HepG2 (cell line): ENCODE results near the gene GADD45B. TPM values are rescaled to one million over a fixed set of nuclear protein-coding genes. Genes with fewer than 3 reads are reported as not detected.

Source experiments
- ATAC-seq: fragments of 200-7000 bp; cut with Tn5 transposase; 3 replicates; pipeline ENCODE4 v1.9.1; 2020; ENCODE audit warnings: mild to moderate bottlenecking, moderate library complexity
- BruUV-seq: library from RNA; stranded (reverse); fragments of 400-500 nt; replicated peaks from 2 replicates; lab custom pipeline; 2021; lab: Mats Ljungman, UMichigan
- CTCF ChIA-PET: fragments of 300-600 bp; formaldehyde crosslinking; extraction: SDS; loops from one replicate; lab custom pipeline; 2021; ENCODE audit warnings: low total read pairs, inconsistent platforms, low intra/inter-chr PET ratio; lab: Yijun Ruan, JAX
- POLR2A ChIA-PET: fragments of 350-600 bp; sonication (Branson Sonifier 250); formaldehyde crosslinking; loops from one replicate; lab custom pipeline; 2020; ENCODE audit warnings: antibody characterized with exemption, inconsistent platforms; lab: Yijun Ruan, JAX
- DNase-seq: peaks from one replicate; pipeline ENCODE4 v3.0.0-alpha.2; 2015; ENCODE audit warnings: low spot score
- FAIRE-seq: peaks from 3 replicates; lab custom pipeline; 2011; peaks lifted over from hg19 to GRCh38; lab: Jason Lieb, UNC
- H2AFZ ChIP-seq: one replicate; pipeline ENCODE4 v1.6.1; 2011; ENCODE audit warnings: low read length, inconsistent platforms
- H3K27ac ChIP-seq: fragments of 300-600 bp; 3 replicates; pipeline ENCODE4 v1.8.0; 2011; ENCODE audit warnings: mixed run types, mild to moderate bottlenecking, mixed read lengths, low read length, inconsistent platforms; ENCODE audit not compliant: insufficient read depth; ENCODE audit errors: extremely low read length
- H3K27me3 ChIP-seq, 2 experiments: fragments of 200-600 bp in 1 of 2; 2 replicates in 1 of 2; 3 replicates in 1 of 2; pipeline versions ENCODE4 v1.6.0 to v1.8.0; 2011; ENCODE audit warnings: low read length in 2 of 2, mild to moderate bottlenecking in 2 of 2, moderate library complexity in 2 of 2, inconsistent platforms in 1 of 2; ENCODE audit not compliant: insufficient read depth in 2 of 2, control insufficient read depth in 1 of 2
- H3K36me3 ChIP-seq, 2 experiments: fragments of 200-600 bp in 1 of 2; replicated peaks in 1 of 2; 2 replicates in 1 of 2; 3 replicates in 1 of 2; pipeline versions ENCODE4 v1.5.1 to v1.8.0; 2011; ENCODE audit warnings: low read length in 2 of 2, inconsistent platforms in 1 of 2; ENCODE audit not compliant: insufficient read depth in 2 of 2, control insufficient read depth in 1 of 2
- H3K4me1 ChIP-seq: 2 replicates; pipeline ENCODE4 v1.5.1; 2012; ENCODE audit warnings: low read length, inconsistent platforms; ENCODE audit not compliant: insufficient read depth
- H3K4me2 ChIP-seq: 2 replicates; pipeline ENCODE4 v1.6.0; 2011; ENCODE audit warnings: low read depth, low read length, inconsistent platforms
- H3K4me3 ChIP-seq, 3 experiments: fragments of 200-600 bp in 1 of 3; sonication (generic), shearing (Covaris generic) in 1 of 3; replicated peaks in 1 of 3; 2 replicates each; pipeline ENCODE4 v1.5.1; 2011 to 2016; ENCODE audit warnings: low read length in 3 of 3, inconsistent platforms in 2 of 3, low read depth in 2 of 3, mild to moderate bottlenecking in 2 of 3, control low read depth in 1 of 3, mixed read lengths in 1 of 3; ENCODE audit not compliant: insufficient read depth in 1 of 3
- H3K79me2 ChIP-seq: one replicate; pipeline ENCODE4 v1.6.1; 2011; ENCODE audit warnings: low read length, inconsistent platforms; ENCODE audit not compliant: insufficient read depth
- H3K9ac ChIP-seq: 2 replicates; pipeline ENCODE4 v1.6.0; 2011; ENCODE audit warnings: mild to moderate bottlenecking, low read depth, low read length, inconsistent platforms; ENCODE audit not compliant: insufficient read depth
- H3K9me3 ChIP-seq: 2 replicates; pipeline ENCODE4 v1.5.1; 2012; ENCODE audit warnings: mild to moderate bottlenecking, low read length
- H4K20me1 ChIP-seq: 2 replicates; pipeline ENCODE4 v1.6.0; 2011; ENCODE audit warnings: inconsistent platforms, mild to moderate bottlenecking, low read length, moderate library complexity; ENCODE audit not compliant: insufficient read depth
- AGO2 ChIP-seq: fragments of 200-400 bp; formaldehyde crosslinking; optimal IDR thresholded peaks from 2 replicates; pipeline ENCODE3; 2017; ENCODE audit warnings: mild to moderate bottlenecking, low read depth, low read length, moderate library complexity
- ATF5 ChIP-seq: sonication (generic); formaldehyde crosslinking; IDR thresholded peaks from 2 replicates; pipeline ENCODE4 v1.4.0; 2020; ENCODE audit warnings: mild to moderate bottlenecking, low read depth, missing genetic modification reagents
- BCLAF1 ChIP-seq: fragments of 450-650 bp; IDR thresholded peaks from 2 replicates; pipeline ENCODE4 v1.6.1; 2017; ENCODE audit warnings: mild to moderate bottlenecking
- SRF ChIP-seq: IDR thresholded peaks from 2 replicates; pipeline ENCODE4 v1.6.1; 2011; ENCODE audit warnings: mild to moderate bottlenecking, low read depth, low read length, moderate library complexity
- TERF1 ChIP-seq: sonication (generic); formaldehyde crosslinking; IDR thresholded peaks from 2 replicates; pipeline ENCODE4 v1.8.0; 2022; ENCODE audit warnings: mild to moderate bottlenecking, missing genetic modification reagents, moderate library complexity
- ZBTB20 ChIP-seq: sonication (generic); formaldehyde crosslinking; IDR thresholded peaks from 2 replicates; pipeline ENCODE4 v1.8.1; 2023; ENCODE audit warnings: missing genetic modification reagents, low read depth, mild to moderate bottlenecking, borderline replicate concordance
- ZIK1 ChIP-seq: sonication (generic); formaldehyde crosslinking; IDR thresholded peaks from 2 replicates; pipeline ENCODE4 v1.5.0; 2020; ENCODE audit warnings: mild to moderate bottlenecking, low read depth, missing genetic modification reagents, borderline replicate concordance
- ZNF180 ChIP-seq: sonication (generic); formaldehyde crosslinking; IDR thresholded peaks from 2 replicates; pipeline ENCODE4 v1.4.0; 2020; ENCODE audit warnings: low read depth, missing genetic modification reagents, borderline replicate concordance
- ZNF230 ChIP-seq: sonication (generic); formaldehyde crosslinking; IDR thresholded peaks from 2 replicates; pipeline ENCODE4 v1.4.0; 2020; ENCODE audit warnings: mild to moderate bottlenecking, missing genetic modification reagents
- ZNF317 ChIP-seq: sonication (generic); formaldehyde crosslinking; IDR thresholded peaks from 2 replicates; pipeline ENCODE4 v1.5.0; 2020; ENCODE audit warnings: mild to moderate bottlenecking, missing genetic modification reagents
- ZNF441 ChIP-seq: sonication (generic); formaldehyde crosslinking; IDR thresholded peaks from 2 replicates; pipeline ENCODE4 v1.7.0; 2021; ENCODE audit warnings: missing genetic modification reagents, borderline replicate concordance
- WGBS: methylation state at CpG from one replicate; pipeline ENCODE4 v1.1.6; 2017; ENCODE audit warnings: low lambda C conversion rate; 5-methylcytosine and 5-hydroxymethylcytosine counted together
- in situ Hi-C: cut with HindIII; loops from 2 replicates; pipeline ENCODE4 v1.10.0; 2017; ENCODE audit warnings: low pct_unique_long_range_greater_than_20kb; ENCODE audit not compliant: extremely low pct_ligation_motif_present
- intact Hi-C: fragments of 100-400 bp; cut with micrococcal nuclease; formaldehyde crosslinking; loops from one replicate; pipeline ENCODE4 v1.10.0; 2022; ENCODE audit not compliant: unreplicated experiment
- polyA plus RNA-seq, 8 experiments: library from polyadenylated mRNA; depleted of rRNA in 3 of 8; stranded (reverse) in 7 of 8; unstranded in 1 of 8; fragments of >200 nt; fragmentation: Illumina TruSeq in 4 of 8; extraction: Trizol in 4 of 8; gene quantifications; 2 replicates each; pipeline versions ENCODE4 v1.2.1 to v1.2.3, GENCODE V29; 2011 to 2016; ENCODE audit warnings: low read depth in 4 of 8, missing spikeins in 1 of 8, mixed read lengths in 1 of 8; ENCODE audit not compliant: insufficient read depth in 1 of 8
- total RNA-seq, 5 experiments: library from RNA; depleted of rRNA; stranded (reverse); fragments of >200 nt; fragmentation: Illumina TruSeq; extraction: Trizol; gene quantifications; 2 replicates each; pipeline ENCODE4 v1.2.3, GENCODE V29; 2016; ENCODE audit warnings: low read depth in 1 of 5

The GADD45B gene
- total and polyA plus RNA-seq, 2 of the 13 experiments (the other 11 are each of a cell fraction or from before 2014, with no cell fraction given): 4.6 to 34.1 TPM

- Histone ChIP-seq H3K27me3 (no peaks in the 10 kb centered on the region), H3K4me1 (no peaks in the 10 kb centered on the region), H3K9me3 (no peaks in the 10 kb centered on the region), H3K79me2 (peaks cover 27% of the 10 kb centered on the region), H3K9ac (no peak overlapping the region), H4K20me1 (0 out of 2 replicates have a peak, but pooled peaks cover 3% of the 10 kb centered on the region), H3K4me3 (no peak overlapping the region), H3K36me3 (peaks cover 23 to 57% of the 10 kb centered on the region in 2 experiments; a peak in 4 of 5 replicates), H3K4me2 (no peak overlapping the region), H2AFZ (no peak overlapping the region), H3K27ac (no peak overlapping the region)
- no peak for FAIRE-seq
- BruUV-seq: no TSS peak
- CTCF ChIA-PET: no interaction called here
- DNase-seq: no peak
- in situ Hi-C loops (no loop called here), intact Hi-C loops (no loop called here)
- POLR2A ChIA-PET: interaction anchor here (3.7 kb wide), 1 partner anchor 16 kb away, joined by 15 read pairs; the partner anchor contains the start of gene TIMM13
- 96% methylated on average over 5 of the region's 22 CpGs for WGBS
- no peak for ATAC-seq
- no peak for TF ChIP-seq ZNF230 (CRISPR knock-in tag)
- TF ChIP-seq AGO2: peak; percentile 15
Observed at GRCh38 chr19:2443116-2443784, 32.7 kb upstream of the GADD45B start.

- CTCF ChIA-PET: no interaction called here
- Histone ChIP-seq H3K27ac (no peak overlapping the region), H2AFZ (no peak overlapping the region), H3K9me3 (no peaks in the 10 kb centered on the region), H3K9ac (no peak overlapping the region), H3K4me1 (no peaks in the 10 kb centered on the region), H3K4me3 (no peak overlapping the region), H3K36me3 (peaks cover 22 to 52% of the 10 kb centered on the region in 2 experiments; a peak in 4 of 5 replicates), H3K4me2 (no peak overlapping the region), H4K20me1 (0 out of 2 replicates have a peak, but pooled peaks cover 3% of the 10 kb centered on the region), H3K27me3 (no peaks in the 10 kb centered on the region), H3K79me2 (peaks cover 32% of the 10 kb centered on the region)
- 98% methylated on average over 14 of the region's 17 CpGs for WGBS
- no peak for FAIRE-seq
- in situ Hi-C loops: no loop called here
- intact Hi-C loops: no loop called here
- POLR2A ChIA-PET: no interaction called here
- DNase-seq: no peak
- ATAC-seq: no peak
- BruUV-seq: no TSS peak
- no peak for TF ChIP-seq TERF1 (CRISPR knock-in tag)
- no peak for TF ChIP-seq ZBTB20 (CRISPR knock-in tag)
- no peak for TF ChIP-seq ZNF441 (CRISPR knock-in tag)
- TF ChIP-seq ZIK1 (CRISPR knock-in tag): no peak
- no peak for TF ChIP-seq SRF
- TF ChIP-seq ATF5: no peak
- TF ChIP-seq BCLAF1: no peak
- no peak for TF ChIP-seq ZNF317
- no peak for TF ChIP-seq ZNF180 (CRISPR knock-in tag)
Observed at GRCh38 chr19:2443785-2444182, 32.1 kb upstream of the GADD45B start.
